H1 (cell line): ENCODE results near the gene COL27A1. TPM values are rescaled to one million over a fixed set of nuclear protein-coding genes. Genes with fewer than 3 reads are reported as not detected.

Source experiments
- CHD1 ChIP-seq: IDR thresholded peaks from 2 replicates; pipeline ENCODE4 v1.6.1; 2012; ENCODE audit warnings: low read depth, low read length, improper control_type of control experiment
- POU5F1 ChIP-seq: IDR thresholded peaks from 2 replicates; pipeline ENCODE4 v1.6.1; 2011; ENCODE audit warnings: low read depth, mild to moderate bottlenecking, low read length, moderate library complexity
- polyA plus RNA-seq, 7 experiments: library from polyadenylated mRNA; depleted of rRNA in 3 of 7; stranded (reverse) in 5 of 7; unstranded in 2 of 7; fragments of >200 nt in 5 of 7; fragments of 200-250 nt in 2 of 7; gene quantifications; 1 replicate in 5 of 7; 2 replicates in 1 of 7; 4 replicates in 1 of 7; pipeline versions ENCODE4 v1.2.1 to v1.2.3, GENCODE V29; 2011 to 2013; ENCODE audit warnings: missing spikeins in 2 of 7, mixed read lengths in 2 of 7
- total RNA-seq: library from RNA; stranded (reverse); fragmentation: NEBNext Ultra II Directional; extraction: Animal tissue kit (Norgen Biotek cat#: 25700); gene quantifications from 2 replicates; pipeline ENCODE4 v1.2.1, GENCODE V29; 2021

COL27A1 gene
- total and polyA plus RNA-seq, 2 of the 8 experiments (the other 6 are each of a cell fraction or from before 2014, with no cell fraction given), result 15.1 to 22.8 TPM

DNA sequence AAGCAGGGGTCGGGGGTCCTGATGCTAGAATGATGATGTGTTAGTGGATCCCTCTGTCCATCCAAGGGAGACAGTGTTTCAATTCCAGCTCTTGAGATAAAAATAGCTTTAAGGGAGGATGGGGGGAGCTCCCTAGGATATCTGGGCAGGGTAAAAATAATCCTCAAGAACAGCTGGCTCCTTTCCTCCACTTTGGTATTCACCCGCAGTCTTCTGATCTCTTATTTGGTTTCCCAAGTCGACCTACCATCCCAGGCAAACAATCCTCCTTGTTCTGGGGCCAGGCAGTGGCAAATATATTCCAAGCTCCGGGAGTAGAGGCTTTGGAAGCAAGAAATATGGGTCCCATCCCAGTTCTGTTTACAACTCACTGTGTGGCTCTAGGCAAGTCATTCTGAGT lies 14.5 kb upstream of the COL27A1 start (continued):
- TF ChIP-seq POU5F1, result no peak
- TF ChIP-seq CHD1, result no peak
